HepG2 (cell line): ENCODE measurements around the gene MXRA7. TPM values are rescaled to one million over a fixed set of nuclear protein-coding genes. Genes with fewer than 3 reads are reported as not detected.

ENCODE experiments used
- DNMT3B ChIP-seq: conservative IDR thresholded peaks from 2 replicates; pipeline ENCODE4 v1.6.1; 2016; ENCODE audit warnings: missing biosample characterization, control low read depth
- ELF1 ChIP-seq: sonication (generic); formaldehyde crosslinking; IDR thresholded peaks from 2 replicates; pipeline ENCODE4 v1.4.0; 2020; ENCODE audit warnings: missing genetic modification reagents
- ESRRA ChIP-seq: sonication (generic); formaldehyde crosslinking; IDR thresholded peaks from 2 replicates; pipeline ENCODE4 v1.5.1; 2020; ENCODE audit warnings: mild to moderate bottlenecking, low read depth, missing genetic modification reagents
- MAFG ChIP-seq: sonication (generic); formaldehyde crosslinking; IDR thresholded peaks from 2 replicates; pipeline ENCODE4 v1.5.1; 2020; ENCODE audit warnings: mild to moderate bottlenecking, missing genetic modification reagents
- NFATC3 ChIP-seq: sonication (generic); formaldehyde crosslinking; IDR thresholded peaks from 2 replicates; pipeline ENCODE4 v1.5.1; 2020; ENCODE audit warnings: mild to moderate bottlenecking, missing genetic modification reagents
- SAFB2 ChIP-seq: sonication (generic); formaldehyde crosslinking; IDR thresholded peaks from 2 replicates; pipeline ENCODE4 v1.5.1; 2020; ENCODE audit warnings: missing genetic modification reagents, low read depth, mild to moderate bottlenecking, borderline replicate concordance
- SKI ChIP-seq: fragments of 450-650 bp; IDR thresholded peaks from one replicate; pipeline ENCODE4 v1.6.1; 2018; ENCODE audit warnings: mild to moderate bottlenecking; ENCODE audit not compliant: partially characterized antibody
- TEAD2 ChIP-seq: sonication (generic); formaldehyde crosslinking; IDR thresholded peaks from 2 replicates; pipeline ENCODE4 v1.9.0; 2021; ENCODE audit warnings: missing genetic modification reagents
- ZBTB10 ChIP-seq: sonication (generic); formaldehyde crosslinking; IDR thresholded peaks from 2 replicates; pipeline ENCODE4 v1.4.0; 2020; ENCODE audit warnings: missing genetic modification reagents, borderline replicate concordance
- ZBTB25 ChIP-seq: IDR thresholded peaks from 2 replicates; pipeline ENCODE4 v1.6.1; 2018; ENCODE audit warnings: missing genetic modification reagents
- ZBTB4 ChIP-seq: sonication (generic); formaldehyde crosslinking; IDR thresholded peaks from 2 replicates; pipeline ENCODE4 v1.4.0; 2020; ENCODE audit warnings: missing genetic modification reagents, mild to moderate bottlenecking, borderline replicate concordance
- ZBTB43 ChIP-seq: sonication (generic); formaldehyde crosslinking; conservative IDR thresholded peaks from 2 replicates; pipeline ENCODE4 v1.4.0; 2020; ENCODE audit warnings: missing genetic modification reagents
- ZBTB7A ChIP-seq: sonication (generic); formaldehyde crosslinking; IDR thresholded peaks from 2 replicates; pipeline ENCODE4 v1.8.0; 2022; ENCODE audit warnings: mild to moderate bottlenecking, missing genetic modification reagents
- ZNF614 ChIP-seq: IDR thresholded peaks from 2 replicates; pipeline ENCODE4 v1.6.1; 2018; ENCODE audit warnings: missing biosample characterization, missing genetic modification reagents, inconsistent platforms, borderline replicate concordance
- ZNF691 ChIP-seq: sonication (generic); formaldehyde crosslinking; IDR thresholded peaks from 2 replicates; pipeline ENCODE4 v1.4.0; 2020; ENCODE audit warnings: missing genetic modification reagents, low read depth, mild to moderate bottlenecking, borderline replicate concordance
- ZNF776 ChIP-seq: sonication (generic); formaldehyde crosslinking; IDR thresholded peaks from 2 replicates; pipeline ENCODE4 v1.4.0; 2020; ENCODE audit warnings: mild to moderate bottlenecking, missing genetic modification reagents
- polyA plus RNA-seq, 8 experiments: library from polyadenylated mRNA; depleted of rRNA in 3 of 8; stranded (reverse) in 7 of 8; unstranded in 1 of 8; fragments of >200 nt; fragmentation: Illumina TruSeq in 4 of 8; extraction: Trizol in 4 of 8; gene quantifications; 2 replicates each; pipeline versions ENCODE4 v1.2.1 to v1.2.3, GENCODE V29; 2011 to 2016; ENCODE audit warnings: low read depth in 4 of 8, missing spikeins in 1 of 8, mixed read lengths in 1 of 8; ENCODE audit not compliant: insufficient read depth in 1 of 8
- total RNA-seq, 5 experiments: library from RNA; depleted of rRNA; stranded (reverse); fragments of >200 nt; fragmentation: Illumina TruSeq; extraction: Trizol; gene quantifications; 2 replicates each; pipeline ENCODE4 v1.2.3, GENCODE V29; 2016; ENCODE audit warnings: low read depth in 1 of 5

The MXRA7 gene
- total and polyA plus RNA-seq, 2 of the 13 experiments (the other 11 are each of a cell fraction or from before 2014, with no cell fraction given), result 44.8 to 112 TPM

- TF ChIP-seq ZBTB7A (CRISPR knock-in tag), result peak; percentile 55; the same call in 1 of the 2 replicates
- peak; percentile 38 for TF ChIP-seq SKI
- peak; percentile 76 for TF ChIP-seq ZBTB25 (CRISPR knock-in tag)
- TF ChIP-seq ZBTB43 (CRISPR knock-in tag), result peak; percentile 69; the same call in 1 of the 2 replicates
- TF ChIP-seq NFATC3 (CRISPR knock-in tag), result no peak; the same call in 1 of the 2 replicates
- peak; percentile 83; the same call in 1 of the 2 replicates for TF ChIP-seq ESRRA
- no peak for TF ChIP-seq ZNF776 (CRISPR knock-in tag)
- no peak for TF ChIP-seq ZNF691 (CRISPR knock-in tag)
- no peak for TF ChIP-seq MAFG (CRISPR knock-in tag)
- TF ChIP-seq ZNF614, result peak; percentile 91
- peak; percentile 55; the same call in 1 of the 2 replicates for TF ChIP-seq ELF1 (CRISPR knock-in tag)
- no peak for TF ChIP-seq TEAD2 (CRISPR knock-in tag)
- TF ChIP-seq ZBTB4, result 0 out of 2 replicates have a peak, but pooled peaks have one; percentile 67
- TF ChIP-seq SAFB2, result no peak
- no peak for TF ChIP-seq DNMT3B
- 0 out of 2 replicates have a peak, but pooled peaks have one; percentile 38 for TF ChIP-seq ZBTB10 (CRISPR knock-in tag)
These were observed 19.2 kb downstream of the MXRA7 start (continued) for GRCh38 chr17:76691379-76692191.
